HG03354 (cell line): ENCODE data around the gene ELMO3.

Experiments used
- ATAC-seq: cut with Tn5 transposase; IDR thresholded peaks from one replicate; pipeline ENCODE4 v1.9.1; 2021; ENCODE audit warnings: mild to moderate bottlenecking; ENCODE audit not compliant: unreplicated experiment, poor library complexity, severe bottlenecking

Gene ELMO3

GRCh38 chr16:67248401-67249177, 49.7 kb downstream of the ELMO3 start, which contains the start of gene SLC9A5:
TSS of gene SLC9A5 (plus strand) at chr16:67248979. CDS start at chr16:67249015, 36 bp downstream.
- no peak for ATAC-seq

- no peak for ATAC-seq
These were observed 50.5 kb downstream of the ELMO3 start for GRCh38 chr16:67249178-67250044.

- no peak for ATAC-seq
These were observed 51.1 kb downstream of the ELMO3 start for GRCh38 chr16:67250045-67250327.

GRCh38 chr16:67252609-67253497, 53.9 kb downstream of the ELMO3 start:
- ATAC-seq, result no peak
